GM21447 (cell line): ENCODE results near the gene HTRA2.

Source experiments
- ATAC-seq: cut with Tn5 transposase; IDR thresholded peaks from one replicate; pipeline ENCODE4 v1.9.1; 2021; ENCODE audit not compliant: unreplicated experiment

The HTRA2 gene

GRCh38 chr2:74538881-74539339 lies 9.2 kb downstream of the HTRA2 start:
- ATAC-seq, result no peak

- no peak for ATAC-seq
Observed at GRCh38 chr2:74540291-74540690, 10.6 kb downstream of the HTRA2 start.

DNA sequence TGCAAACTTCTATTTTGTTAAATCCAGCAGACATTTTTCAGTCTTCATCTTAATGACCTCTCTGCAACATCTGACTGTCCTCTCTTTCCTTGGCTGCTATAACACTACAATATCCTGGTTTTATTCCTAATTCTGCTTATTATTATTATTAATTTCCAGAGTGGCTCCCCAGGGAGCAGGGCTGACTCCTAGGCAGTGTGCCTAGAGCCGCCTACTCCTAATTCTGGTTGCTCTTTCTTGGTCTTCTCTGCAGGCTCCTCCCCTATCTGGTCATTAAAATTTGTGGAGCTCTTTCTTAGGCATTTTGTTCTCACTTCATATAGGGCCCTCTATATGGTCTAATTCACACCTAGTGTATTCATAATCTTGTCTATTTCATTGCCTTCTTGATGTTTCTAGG lies 13.2 kb downstream of the HTRA2 start:
- ATAC-seq, result no peak

DNA sequence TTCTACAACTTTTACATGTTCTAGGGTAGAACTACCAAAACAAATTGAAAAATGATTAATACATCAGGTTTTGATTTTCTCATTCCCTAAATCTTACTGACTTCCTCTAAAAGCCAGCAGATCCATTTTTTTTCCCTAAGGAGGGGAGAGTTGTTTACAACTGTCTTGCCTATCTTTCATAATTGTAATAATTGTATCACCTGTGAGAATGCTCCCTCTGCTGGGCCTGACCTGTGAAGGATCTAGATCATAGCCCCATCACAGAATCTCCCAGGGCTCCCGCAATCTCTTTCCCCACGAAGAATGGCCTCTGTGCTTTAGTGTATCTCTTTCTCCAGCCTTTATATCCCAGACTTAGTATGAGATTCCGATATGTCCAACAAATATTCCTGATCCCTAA lies 14.9 kb downstream of the HTRA2 start:
- ATAC-seq, result no peak

DNA sequence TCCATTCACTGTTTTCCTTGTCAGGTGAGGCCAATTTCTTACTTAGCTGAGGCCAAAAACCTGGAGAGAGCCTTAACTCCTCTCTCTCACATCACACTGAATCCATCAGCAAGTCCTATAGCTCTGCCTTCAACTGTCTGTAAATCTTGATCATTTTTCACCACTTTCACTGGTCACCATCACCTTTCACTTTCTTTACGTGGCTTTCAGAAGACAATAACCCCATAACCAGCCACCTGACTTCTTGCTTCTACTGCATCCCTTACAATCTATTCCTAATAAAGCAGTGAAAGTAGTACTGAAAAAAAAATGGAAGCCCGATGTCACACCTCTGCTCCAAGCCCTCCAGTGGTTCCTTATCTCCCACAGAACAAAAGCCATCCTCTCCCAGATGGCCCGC lies 16.3 kb downstream of the HTRA2 start:
- no peak for ATAC-seq

DNA sequence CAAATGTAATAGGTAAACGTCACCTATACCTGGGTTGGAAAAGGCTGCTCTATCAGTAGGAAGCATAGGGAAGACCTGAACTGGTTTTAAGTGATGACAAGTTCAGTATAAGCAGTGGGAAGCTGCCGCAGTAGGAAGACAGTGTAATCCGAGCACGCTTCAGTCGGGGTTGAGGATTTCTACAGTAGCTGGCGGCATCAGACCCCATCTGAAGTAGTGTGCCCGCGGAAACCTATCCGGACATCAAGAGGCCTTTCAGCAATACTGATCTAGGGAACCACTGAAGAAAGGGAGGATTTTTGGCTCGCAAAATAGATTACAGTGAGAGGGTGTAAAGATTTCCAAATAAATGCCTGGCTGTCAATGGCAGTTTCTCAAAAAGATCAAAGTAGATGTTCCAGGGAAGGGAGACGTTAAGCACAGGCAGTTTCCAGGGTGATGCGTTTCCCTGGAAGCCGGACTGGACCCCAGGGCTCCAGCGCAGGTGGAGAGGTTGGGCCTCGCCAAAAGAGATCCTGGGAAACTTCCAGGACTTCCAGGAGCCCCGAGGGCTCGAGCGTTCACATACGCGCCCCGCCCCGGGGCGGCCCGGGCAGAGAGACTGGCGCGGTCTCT lies 18.7 kb downstream of the HTRA2 start:
- ATAC-seq, result no peak

DNA sequence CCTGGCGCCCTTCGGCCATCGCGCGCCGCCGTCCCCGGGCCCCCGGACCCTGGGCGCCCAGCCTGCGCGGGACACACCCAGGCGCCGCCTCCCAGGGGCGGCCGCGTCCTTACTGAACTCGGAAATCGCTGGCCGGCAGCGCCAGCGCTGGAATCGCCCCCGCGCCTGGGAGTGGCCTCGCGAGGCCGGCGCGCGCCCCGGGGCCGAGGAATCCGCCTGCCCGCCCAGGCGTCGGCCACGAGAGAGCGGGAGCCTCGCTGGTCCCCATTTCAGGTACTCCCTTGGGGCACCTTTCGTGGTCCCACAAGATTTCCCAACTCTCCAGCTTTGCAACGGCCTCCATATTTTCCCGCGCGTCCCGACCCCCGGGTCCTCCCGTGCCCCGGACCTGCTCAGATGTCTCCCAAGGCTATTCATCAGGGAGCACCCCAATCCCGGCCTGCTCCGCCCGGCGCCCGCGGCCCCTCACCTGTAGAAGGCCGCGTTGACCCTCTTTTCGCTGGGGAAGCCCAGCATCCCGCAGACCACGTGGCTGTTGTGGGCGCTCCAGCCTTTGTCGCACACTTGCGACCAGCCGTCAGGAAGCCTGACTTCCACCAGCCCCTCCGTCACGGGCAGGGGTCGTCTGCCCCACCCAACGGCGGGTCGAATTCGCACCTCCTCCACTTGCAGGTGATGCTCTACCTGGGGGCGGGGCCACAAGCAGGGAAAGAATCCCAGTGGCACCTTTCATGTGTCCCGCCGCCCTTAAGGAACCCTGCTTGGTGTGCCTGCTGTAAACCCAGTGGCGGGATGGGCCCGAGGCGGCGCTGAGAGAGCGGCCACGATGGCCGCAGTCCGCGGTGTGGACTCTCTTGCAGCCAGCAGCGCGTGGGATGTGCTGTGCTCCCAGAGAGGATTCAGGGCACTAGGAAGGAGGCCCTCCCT lies 19.4 kb downstream of the HTRA2 start:
- ATAC-seq, result no peak

- ATAC-seq, result no peak
Observed at GRCh38 chr2:74550231-74550630, 20.5 kb downstream of the HTRA2 start.

- no peak for ATAC-seq
Observed at GRCh38 chr2:74551530-74551929, 21.8 kb downstream of the HTRA2 start.

- no peak for ATAC-seq
Observed at GRCh38 chr2:74551942-74552913, 22.5 kb downstream of the HTRA2 start.

- no peak for ATAC-seq
Observed at GRCh38 chr2:74552914-74553811, 23.4 kb downstream of the HTRA2 start.

DNA sequence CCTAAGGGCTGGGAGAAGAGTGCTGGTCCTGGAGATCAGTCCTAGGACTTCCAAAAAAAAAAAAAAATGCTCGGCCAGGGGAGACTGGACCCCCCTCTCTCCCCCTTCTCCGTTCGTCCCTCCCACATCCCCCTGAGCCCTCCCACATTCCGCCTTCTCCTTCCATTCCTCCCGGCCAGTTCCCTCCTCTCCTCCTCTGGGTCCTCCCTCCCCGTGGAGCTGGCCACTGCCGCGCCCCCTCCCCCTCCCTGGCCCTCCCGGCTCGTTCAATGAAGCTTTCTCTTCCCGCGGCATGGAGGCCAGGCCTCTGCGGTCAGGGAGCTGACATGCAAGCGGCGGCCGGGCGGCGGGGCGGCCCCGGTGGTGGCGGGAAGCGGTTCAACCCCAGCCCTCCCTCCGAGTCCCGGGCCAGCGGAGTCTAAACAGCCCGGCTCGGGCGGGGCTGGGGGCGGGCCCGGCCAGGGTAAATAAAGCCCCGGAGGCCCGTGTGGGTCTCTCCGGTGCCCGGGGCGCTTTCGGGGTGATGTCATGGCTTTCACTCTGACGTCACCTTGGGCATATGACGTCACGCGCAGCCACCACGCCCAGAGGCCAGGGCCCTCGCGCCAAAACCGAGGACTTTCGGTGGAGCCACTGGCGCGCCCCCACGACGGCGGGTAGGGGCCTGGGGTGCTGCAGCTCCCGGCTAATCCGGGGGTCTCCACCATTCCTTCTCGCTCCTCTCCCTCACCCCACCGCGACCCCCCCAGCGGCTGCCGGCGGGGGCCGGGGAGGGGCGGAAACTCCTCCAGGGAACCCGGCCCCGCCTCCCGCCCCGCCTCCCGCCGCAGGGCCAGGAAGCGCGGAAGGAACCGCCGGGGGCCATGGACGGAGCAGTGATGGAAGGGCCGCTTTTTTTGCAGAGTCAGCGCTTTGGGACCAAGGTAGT lies 24.4 kb downstream of the HTRA2 start, which contains the start of the genes DOK1 and LOXL3:
Gene DOK1, plus strand, starts transcription at position 829 of the 928 bp plus-strand sequence. Its CDS starts 35 bp downstream, at position 864.
Gene LOXL3, minus strand, starts transcription at position 51 of the 928 bp plus-strand sequence. CDS start 1,308 bp downstream, outside the sequence.
- peak; percentile 54 for ATAC-seq

GRCh38 chr2:74554820-74555531 lies 25.2 kb downstream of the HTRA2 start:
- ATAC-seq, result peak; percentile 45

DNA sequence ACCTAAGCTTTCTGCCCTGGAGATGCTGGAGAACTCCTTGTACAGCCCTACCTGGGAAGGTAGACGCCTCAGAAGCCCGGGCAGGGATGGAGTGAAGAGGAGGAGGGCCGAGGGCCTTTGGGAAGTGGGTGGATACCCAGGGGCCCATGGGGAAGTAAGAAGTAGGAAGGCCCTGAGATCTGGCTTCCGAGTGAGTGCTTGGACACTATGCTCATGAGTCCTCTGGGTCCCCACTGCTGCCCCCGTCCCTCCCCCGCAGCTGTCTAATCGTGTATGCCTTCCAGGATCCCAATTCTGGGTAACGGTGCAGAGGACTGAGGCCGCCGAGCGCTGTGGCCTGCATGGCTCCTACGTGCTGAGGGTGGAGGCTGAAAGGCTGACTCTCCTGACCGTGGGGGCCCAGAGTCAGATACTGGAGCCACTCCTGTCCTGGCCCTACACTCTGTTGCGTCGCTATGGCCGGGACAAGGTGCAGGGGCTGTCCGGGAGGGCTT lies 25.9 kb downstream of the HTRA2 start:
- ATAC-seq, result no peak

DNA sequence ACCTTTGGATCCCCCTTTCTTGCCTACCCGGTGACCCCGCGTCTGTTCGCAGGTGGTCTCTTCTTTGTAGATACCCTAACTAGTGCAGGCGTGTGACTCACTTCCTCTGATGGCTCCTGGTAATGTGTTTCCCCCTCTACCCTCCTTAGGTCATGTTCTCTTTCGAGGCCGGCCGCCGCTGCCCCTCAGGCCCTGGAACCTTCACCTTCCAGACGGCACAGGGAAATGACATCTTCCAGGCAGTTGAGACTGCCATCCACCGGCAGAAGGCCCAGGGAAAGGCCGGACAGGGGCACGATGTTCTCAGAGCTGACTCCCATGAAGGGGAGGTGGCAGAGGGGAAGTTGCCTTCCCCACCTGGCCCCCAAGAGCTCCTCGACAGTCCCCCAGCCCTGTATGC lies 26.4 kb downstream of the HTRA2 start:
- no peak for ATAC-seq

DNA sequence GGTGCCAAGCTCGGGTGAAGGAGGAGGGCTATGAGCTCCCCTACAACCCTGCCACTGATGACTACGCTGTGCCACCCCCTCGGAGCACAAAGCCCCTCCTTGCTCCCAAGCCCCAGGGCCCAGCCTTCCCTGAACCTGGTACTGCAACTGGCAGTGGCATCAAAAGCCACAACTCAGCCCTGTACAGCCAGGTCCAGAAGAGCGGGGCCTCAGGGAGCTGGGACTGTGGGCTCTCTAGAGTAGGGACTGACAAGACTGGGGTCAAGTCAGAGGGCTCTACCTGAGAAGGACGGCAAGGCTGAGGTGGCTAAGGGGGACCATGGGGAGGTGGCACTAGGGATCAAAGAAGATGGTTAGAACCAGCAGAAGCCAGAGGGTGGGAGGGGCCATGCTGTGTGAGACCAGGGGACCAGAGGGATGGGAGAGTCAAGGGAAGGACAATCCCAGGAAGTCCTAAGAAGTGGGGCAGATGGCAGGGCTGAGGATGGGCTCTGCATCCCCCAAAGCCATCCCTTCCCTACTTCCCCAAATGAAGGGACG lies 27.2 kb downstream of the HTRA2 start:
- ATAC-seq, result no peak
